GM04504 (cell line): Measurements from ENCODE around the gene MAMDC4.
A peak's percentile ranks its signal among the peaks of the same experiment; 100 is the strongest.
"Not testable (repeated sequence)": the region's sequence is repeated elsewhere in the genome, so short reads cannot be mapped to it uniquely, and the experiment has no call there.

Experiments
- DNase-seq: peaks from one replicate; pipeline ENCODE4 v3.0.0-alpha.2; 2012; ENCODE audit warnings: low read depth

Gene MAMDC4

GRCh38 chr9:136862849-136863622, 10.9 kb downstream of the MAMDC4 start:
- no peak for DNase-seq

- no peak for DNase-seq
These were observed 11.6 kb downstream of the MAMDC4 start for GRCh38 chr9:136863623-136864273.

DNA sequence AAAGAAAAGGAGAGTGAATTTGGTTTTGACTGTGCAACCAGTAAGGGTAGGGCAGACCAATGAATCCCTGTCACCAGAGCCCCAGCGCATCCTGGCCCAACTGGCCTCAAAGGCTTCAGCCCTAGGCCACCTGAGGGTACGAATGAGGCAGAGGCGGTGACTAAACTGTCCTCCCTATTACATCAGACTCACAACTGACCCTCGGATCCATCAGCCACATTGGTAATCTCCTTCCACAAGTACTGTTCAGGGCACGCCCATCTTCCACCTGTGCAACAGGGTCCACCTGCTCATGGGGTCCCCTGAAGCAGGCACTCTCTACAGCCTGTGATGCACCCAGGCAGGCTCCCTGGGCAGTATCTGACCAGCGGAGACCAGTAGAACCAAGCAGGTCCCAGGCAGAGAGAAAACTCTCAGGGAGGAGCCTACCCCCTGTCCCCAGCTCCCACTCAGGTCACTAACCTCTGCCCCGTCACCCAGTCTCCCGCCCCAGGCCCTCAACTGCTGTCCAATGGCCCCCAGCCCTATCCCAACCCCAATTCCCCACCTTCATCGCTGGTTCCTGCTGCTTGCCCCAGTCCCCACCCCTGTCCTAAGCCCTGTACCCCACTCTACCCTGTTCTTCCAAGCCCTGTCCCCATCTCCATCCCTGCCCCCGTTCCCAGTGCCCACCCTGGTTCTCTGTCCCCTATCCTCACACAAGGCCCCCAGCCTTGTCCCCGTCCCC, 13.1 kb downstream of the MAMDC4 start:
- no peak for DNase-seq

DNA sequence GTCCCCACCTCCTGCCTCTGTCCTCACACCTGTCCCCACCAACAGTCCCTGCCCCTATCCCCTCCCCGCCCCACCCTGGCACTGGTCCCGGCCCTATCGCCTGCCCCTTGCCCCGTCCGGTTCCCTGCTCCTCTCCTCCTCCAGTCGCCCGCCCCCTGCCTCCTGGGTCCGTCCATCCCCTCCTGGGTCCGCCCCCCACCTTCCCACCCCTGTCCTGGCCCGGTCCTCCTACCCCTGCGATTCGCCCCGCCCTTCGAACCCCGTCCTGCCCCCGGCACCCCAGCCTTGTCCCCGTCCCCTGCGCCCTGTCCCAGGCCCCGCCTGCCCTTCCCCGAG, 13.6 kb downstream of the MAMDC4 start:
- no peak for DNase-seq

GRCh38 chr9:136866898-136867421, 14.8 kb downstream of the MAMDC4 start:
- not testable (repeated sequence) for DNase-seq

- no peak for DNase-seq
These were observed 15.3 kb downstream of the MAMDC4 start for GRCh38 chr9:136867480-136867879.

- no peak for DNase-seq
These were observed 15.8 kb downstream of the MAMDC4 start for GRCh38 chr9:136867917-136868316.

GRCh38 chr9:136868644-136869043, 16.5 kb downstream of the MAMDC4 start:
- no peak for DNase-seq

GRCh38 chr9:136869611-136870010, 17.5 kb downstream of the MAMDC4 start:
- DNase-seq = not testable (repeated sequence)

- no peak for DNase-seq
These were observed 23.0 kb downstream of the MAMDC4 start for GRCh38 chr9:136875155-136875554.

GRCh38 chr9:136876476-136876875, 24.3 kb downstream of the MAMDC4 start:
- DNase-seq = no peak

- no peak for DNase-seq
These were observed 28.5 kb downstream of the MAMDC4 start for GRCh38 chr9:136880651-136881050.

DNA sequence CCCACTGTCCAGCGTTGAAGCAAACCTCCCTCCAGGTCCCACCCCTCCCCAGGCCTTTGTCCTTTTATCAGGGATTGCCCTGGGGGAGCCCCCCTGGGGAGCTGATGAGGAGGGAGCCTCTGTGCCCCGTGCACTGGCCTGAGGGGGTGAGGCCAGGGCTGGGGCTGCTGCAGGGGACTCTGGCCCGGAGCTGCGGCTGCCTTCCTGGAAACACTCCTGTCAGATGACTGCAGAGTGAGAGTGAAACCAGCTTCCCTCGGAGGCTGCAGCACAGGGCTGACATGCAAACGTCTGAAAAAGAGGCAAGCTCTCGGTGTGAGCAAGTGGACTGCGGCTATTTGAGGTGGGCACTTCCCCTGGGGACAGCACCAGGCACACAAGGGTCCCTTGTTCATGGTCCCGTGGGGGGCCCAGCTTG, 29.6 kb downstream of the MAMDC4 start:
- no peak for DNase-seq

DNA sequence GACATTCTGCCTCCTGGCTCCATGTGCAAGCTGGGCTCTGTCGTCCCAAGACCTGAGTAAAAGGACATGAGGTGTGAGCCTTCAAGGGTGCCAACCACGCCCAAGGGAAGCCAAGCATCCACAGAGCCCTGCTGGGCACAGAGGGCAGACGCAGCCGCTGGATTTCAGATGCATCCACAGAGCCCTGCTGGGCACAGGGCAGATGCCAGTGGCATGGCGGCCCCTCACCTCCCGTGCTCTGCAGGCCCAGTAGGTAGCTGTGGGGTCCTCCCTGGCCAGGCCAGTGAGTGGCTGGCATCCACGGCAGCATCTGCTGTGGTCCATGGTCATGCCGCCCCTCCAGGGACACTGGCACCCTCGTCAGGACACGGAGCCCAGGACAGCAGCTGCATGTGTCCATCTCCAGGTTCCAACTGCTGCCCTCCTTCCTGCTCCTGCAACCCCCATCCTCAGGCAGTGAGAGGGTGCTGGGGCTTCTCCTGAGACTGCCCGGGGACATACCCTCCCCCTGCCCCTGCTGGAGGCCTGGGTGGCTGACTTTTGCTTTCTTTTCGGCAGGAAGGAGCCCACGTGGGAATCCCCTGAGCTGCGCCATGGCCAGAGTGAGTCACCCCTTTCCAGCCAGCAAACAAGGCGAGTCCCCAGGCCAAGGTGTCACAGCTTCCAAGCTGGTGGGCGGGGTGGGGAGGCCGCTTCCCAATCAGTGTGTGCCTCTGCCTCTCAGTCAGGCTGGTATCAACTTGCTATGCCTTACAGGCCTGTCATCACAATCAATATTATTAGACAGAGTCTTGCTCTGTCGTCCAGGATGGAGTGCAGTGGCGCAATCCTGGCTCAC, 30.2 kb downstream of the MAMDC4 start:
- DNase-seq = peak; percentile 56

DNA sequence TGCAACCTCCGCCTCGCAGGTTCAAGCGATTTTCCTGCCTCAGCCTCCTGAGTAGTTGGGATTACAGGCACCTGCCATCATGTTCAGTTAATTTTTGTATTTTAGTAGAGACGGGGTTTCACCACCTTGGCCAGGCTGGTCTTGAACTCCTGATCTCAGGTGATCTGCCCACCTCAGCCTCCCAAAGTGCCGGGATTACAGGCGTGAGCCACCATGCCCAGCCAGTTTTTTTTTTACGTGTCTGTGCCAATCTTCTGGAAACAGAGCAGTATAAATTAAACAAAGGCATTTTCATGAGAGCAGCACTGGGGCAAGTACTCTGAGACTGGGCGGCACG, 30.8 kb downstream of the MAMDC4 start:
- not testable (repeated sequence) for DNase-seq

DNA sequence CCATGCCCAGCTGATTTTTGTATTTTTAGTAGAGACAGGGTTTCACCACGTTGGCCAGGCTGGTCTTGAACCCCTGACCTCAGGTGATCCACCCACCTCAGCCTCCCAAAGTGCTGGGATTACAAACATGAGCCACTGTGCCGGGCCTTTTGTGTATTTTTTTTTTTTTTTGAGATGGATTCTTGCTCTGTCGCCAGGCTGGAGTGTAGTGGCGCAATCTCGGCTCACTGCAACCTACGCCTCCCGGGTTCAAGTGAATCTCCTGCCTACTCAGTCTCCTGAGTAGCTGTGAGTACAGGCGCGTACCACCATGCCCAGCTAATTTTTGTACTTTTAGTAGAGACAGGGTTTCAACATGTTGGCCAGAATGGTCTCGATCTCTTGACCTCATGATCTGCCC, 31.5 kb downstream of the MAMDC4 start:
- not testable (repeated sequence) for DNase-seq

DNA sequence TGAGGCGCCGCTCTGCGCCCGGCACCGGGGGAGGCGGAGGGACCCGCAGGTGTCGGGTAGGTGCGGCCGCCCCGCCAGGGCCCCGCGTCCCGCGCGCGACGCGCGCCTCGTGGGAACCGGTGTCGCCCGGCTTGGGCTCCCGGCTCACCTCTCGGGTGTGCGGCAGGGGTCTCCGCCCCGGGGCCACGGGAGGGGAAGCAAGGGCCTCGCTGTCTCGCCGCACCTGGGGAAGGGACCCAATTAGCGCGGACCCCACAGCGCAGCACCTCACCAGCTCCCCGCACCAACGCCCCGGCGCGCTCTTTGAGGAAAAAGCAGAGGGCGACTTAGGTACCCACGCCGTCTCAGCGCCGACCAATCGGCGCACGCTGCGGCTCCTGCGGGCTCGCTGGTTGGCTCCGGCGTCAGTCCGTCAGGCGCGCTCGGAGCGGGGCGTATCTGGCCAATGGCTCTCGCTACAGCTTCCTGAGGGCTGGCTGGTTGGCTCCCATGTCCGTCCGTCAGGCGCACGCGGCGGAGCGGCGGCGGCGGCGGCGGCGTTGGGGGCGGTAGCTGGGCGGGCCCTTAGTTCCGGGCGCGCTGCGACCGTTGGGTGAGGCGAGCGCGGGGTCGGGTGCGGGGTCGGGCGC, 33.9 kb downstream of the MAMDC4 start, which contains the start of gene TRAF2:
Gene TRAF2, plus strand, starts transcription at position 567 of the 629 bp plus-strand sequence. CDS start 12,225 bp downstream, outside the sequence.
- peak; percentile 98 for DNase-seq

DNA sequence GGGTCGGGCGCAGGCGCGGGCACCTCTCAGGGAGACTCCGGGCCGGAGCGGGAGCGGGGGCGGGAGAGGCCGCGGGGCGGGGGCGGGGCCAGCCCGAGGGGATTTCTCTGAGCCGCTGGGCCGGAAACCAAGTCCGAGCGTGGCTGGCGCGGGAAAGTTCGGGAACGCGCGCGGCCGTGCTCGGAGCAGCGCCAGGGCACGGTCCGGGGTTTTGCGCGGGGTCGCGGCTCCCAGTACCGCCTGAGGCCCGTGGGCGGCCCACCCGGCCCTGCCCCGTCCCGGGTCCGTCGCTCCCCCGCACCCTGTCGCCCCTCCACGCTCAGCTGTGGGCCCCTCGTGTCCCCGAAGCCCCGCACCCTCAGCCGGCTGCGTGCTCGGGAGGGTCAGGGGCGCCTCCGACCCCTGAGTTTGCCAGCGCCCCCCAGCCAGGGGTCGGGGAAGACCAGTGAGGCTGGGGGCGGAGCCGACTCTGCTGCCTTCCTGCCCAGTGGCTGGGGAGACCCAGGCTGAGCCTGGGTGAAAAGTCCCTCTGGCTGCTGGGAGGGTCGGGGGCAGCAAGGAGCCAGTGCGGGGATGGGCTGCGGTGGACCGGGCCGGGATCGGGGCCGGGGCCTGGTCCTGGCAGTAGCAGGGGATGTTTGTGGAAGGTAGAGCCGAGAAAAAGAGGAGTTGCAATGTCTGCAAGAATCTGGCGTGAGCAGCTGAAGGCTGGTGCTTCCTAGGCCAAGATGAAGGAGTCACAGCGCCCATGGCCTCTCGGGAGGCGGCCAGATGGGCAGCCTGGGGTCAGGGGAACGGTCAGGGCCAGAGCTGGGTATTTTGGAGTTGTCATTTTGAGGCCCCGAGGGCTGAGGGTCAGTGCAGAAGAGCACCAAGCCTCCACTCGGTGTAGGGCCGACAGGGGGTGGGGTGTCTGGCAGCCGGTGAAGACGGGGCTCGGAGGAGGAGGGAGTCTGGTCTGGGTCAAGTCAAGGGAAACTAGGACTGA, 34.8 kb downstream of the MAMDC4 start:
- DNase-seq = no peak

- no peak for DNase-seq
These were observed 36.3 kb downstream of the MAMDC4 start for GRCh38 chr9:136888454-136888853.

DNA sequence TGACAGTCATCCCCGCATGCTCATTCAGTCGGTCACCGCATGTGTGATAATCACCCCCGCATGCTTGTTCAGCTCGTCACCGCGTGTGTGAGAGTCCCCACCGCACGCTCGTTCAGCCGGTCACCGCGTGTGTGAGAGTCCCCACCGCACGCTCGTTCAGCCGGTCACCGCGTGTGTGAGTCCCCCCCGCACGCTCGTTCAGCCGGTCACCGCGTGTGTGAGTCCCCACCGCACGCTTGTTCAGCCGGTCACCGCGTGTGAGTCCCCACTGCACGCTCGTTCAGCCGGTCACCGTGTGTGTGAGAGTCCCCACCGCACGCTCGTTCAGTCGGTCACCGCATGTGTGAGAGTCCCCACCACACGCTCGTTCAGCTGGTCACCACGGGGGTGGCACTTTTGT, 37.7 kb downstream of the MAMDC4 start:
- DNase-seq = no peak
